ENCODE results near the gene TRIM42.

Gene TRIM42

GRCh38 chr3:140636406-140637138, 41.3 kb upstream of the TRIM42 start:
- TF ChIP-seq CTCF (conservative IDR thresholded peaks at IDR 0.05; ENCODE audit: control insufficient read depth, insufficient read depth, low read depth, low read length) = no peak
- H3K4me3 ChIP-seq (ENCODE audit: control insufficient read depth, low read depth, low read length) = no peak overlapping the region

GRCh38 chr3:140651287-140651686, 26.6 kb upstream of the TRIM42 start:
- H3K4me3 ChIP-seq (ENCODE audit: control insufficient read depth, low read depth, low read length) = no peak overlapping the region
- no peak for DNase-seq (ENCODE audit: low read depth)
- no peak for TF ChIP-seq CTCF (conservative IDR thresholded peaks at IDR 0.05; ENCODE audit: control insufficient read depth, insufficient read depth, low read depth, low read length)

More at GRCh38 chr3:140636406-140637138, 41.3 kb upstream of the TRIM42 start:
- peak; percentile 51 for DNase-seq (ENCODE audit: low read depth)

- no peak overlapping the region for H3K4me3 ChIP-seq (ENCODE audit: control insufficient read depth, low read depth, low read length)
- no peak for TF ChIP-seq CTCF (conservative IDR thresholded peaks at IDR 0.05; ENCODE audit: control insufficient read depth, insufficient read depth, low read depth, low read length)
- no peak for DNase-seq (ENCODE audit: low read depth)
Observed at GRCh38 chr3:140655678-140656077, 22.2 kb upstream of the TRIM42 start.

- TF ChIP-seq CTCF (conservative IDR thresholded peaks at IDR 0.05; ENCODE audit: control insufficient read depth, insufficient read depth, low read depth, low read length) = no peak
- H3K4me3 ChIP-seq (ENCODE audit: control insufficient read depth, low read depth, low read length) = no peak overlapping the region
- no peak for DNase-seq (ENCODE audit: low read depth)
Observed at GRCh38 chr3:140664111-140664510, 13.8 kb upstream of the TRIM42 start.

GRCh38 chr3:140682586-140682985, 4.7 kb downstream of the TRIM42 start:
- H3K4me3 ChIP-seq (ENCODE audit: control insufficient read depth, low read depth, low read length) = no peak overlapping the region
- no peak for TF ChIP-seq CTCF (conservative IDR thresholded peaks at IDR 0.05; ENCODE audit: control insufficient read depth, insufficient read depth, low read depth, low read length)
- DNase-seq (ENCODE audit: low read depth) = no peak

GRCh38 chr3:140686128-140686527, 8.3 kb downstream of the TRIM42 start:
- no peak for DNase-seq (ENCODE audit: low read depth)
- no peak for TF ChIP-seq CTCF (conservative IDR thresholded peaks at IDR 0.05; ENCODE audit: control insufficient read depth, insufficient read depth, low read depth, low read length)
- no peak overlapping the region for H3K4me3 ChIP-seq (ENCODE audit: control insufficient read depth, low read depth, low read length)
